Right lobe of liver (tissue), 4 donors: ENCODE results near the gene NCKAP5.

Source experiments
- POLR2A ChIP-seq: fragments of 450-650 bp; IDR thresholded peaks from one replicate; pipeline ENCODE4 v1.6.1; 2017; ENCODE audit warnings: antibody characterized with exemption, mild to moderate bottlenecking
- TF ChIP-seq, protein P1 (sequence below), 4 donors: fragments of 200-600 bp in 3 of 4; fragments of 450-650 bp in 1 of 4; IDR thresholded peaks; one replicate each; pipeline versions ENCODE4 v1.5.1 to v1.8.0; 2016 to 2022; ENCODE audit warnings: antibody characterized with exemption in 4 of 4, mild to moderate bottlenecking in 2 of 4
- donor health status: DM: no; HTN: no; CAD: no.
- donor health status: DM: no; HTN: no; CAD: no.
- donor health status: DM: no; HTN: yes; CAD: no.

DNA sequence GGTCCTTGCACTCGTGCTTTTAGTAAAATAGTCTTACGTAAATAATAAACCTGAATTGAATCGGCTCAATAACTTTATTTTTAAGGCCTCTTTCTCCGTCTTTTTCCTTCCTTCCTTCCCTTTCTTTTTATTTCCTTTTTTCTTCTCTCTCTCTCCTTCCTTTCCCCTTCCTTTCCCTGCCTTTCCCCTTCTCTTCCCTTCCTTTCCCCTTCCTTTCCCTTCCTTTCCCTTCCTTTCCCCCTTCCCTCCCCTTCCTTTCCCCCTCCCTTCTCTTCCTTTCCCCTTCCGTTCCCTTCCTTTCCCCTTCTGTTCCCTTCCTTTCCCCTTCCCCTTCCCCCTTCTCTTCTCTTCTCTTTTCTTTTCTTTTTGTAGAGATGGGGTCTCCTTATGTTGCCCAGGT, 121.0 kb downstream of the NCKAP5 start:
- TF ChIP-seq, protein P1, sequence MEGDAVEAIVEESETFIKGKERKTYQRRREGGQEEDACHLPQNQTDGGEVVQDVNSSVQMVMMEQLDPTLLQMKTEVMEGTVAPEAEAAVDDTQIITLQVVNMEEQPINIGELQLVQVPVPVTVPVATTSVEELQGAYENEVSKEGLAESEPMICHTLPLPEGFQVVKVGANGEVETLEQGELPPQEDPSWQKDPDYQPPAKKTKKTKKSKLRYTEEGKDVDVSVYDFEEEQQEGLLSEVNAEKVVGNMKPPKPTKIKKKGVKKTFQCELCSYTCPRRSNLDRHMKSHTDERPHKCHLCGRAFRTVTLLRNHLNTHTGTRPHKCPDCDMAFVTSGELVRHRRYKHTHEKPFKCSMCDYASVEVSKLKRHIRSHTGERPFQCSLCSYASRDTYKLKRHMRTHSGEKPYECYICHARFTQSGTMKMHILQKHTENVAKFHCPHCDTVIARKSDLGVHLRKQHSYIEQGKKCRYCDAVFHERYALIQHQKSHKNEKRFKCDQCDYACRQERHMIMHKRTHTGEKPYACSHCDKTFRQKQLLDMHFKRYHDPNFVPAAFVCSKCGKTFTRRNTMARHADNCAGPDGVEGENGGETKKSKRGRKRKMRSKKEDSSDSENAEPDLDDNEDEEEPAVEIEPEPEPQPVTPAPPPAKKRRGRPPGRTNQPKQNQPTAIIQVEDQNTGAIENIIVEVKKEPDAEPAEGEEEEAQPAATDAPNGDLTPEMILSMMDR (IDR thresholded peaks at IDR 0.05): no peak
- no peak for TF ChIP-seq POLR2A
